Upper lobe of right lung (tissue), 1 donor: ENCODE data around the gene RAF1. TPM values are rescaled to one million over a fixed set of nuclear protein-coding genes. Genes with fewer than 3 reads are reported as not detected.

Experiments used
- ATAC-seq: fragments of 200-7000 bp; cut with Tn5 transposase; one replicate; pipeline ENCODE4 v1.9.1; 2020; ENCODE audit warnings: mild to moderate bottlenecking, moderate library complexity
- DNase-seq: peaks from one replicate; pipeline ENCODE4 v3.0.0-alpha.2; 2020
- H3K27ac ChIP-seq: fragments of 200-600 bp; one replicate; pipeline ENCODE4 v1.8.0; 2022
- H3K27me3 ChIP-seq: fragments of 200-600 bp; one replicate; pipeline ENCODE4 v1.8.0; 2022; ENCODE audit warnings: mild to moderate bottlenecking
- H3K36me3 ChIP-seq: fragments of 200-600 bp; one replicate; pipeline ENCODE4 v1.8.0; 2022
- H3K4me1 ChIP-seq: fragments of 200-600 bp; one replicate; pipeline ENCODE4 v1.8.0; 2022
- H3K4me3 ChIP-seq: fragments of 200-600 bp; one replicate; pipeline ENCODE4 v1.8.0; 2022; ENCODE audit warnings: mild to moderate bottlenecking
- H3K9me3 ChIP-seq: fragments of 200-600 bp; one replicate; pipeline ENCODE4 v1.8.0; 2022
- CTCF ChIP-seq: fragments of 200-600 bp; IDR thresholded peaks from one replicate; pipeline ENCODE4 v1.8.0; 2022; ENCODE audit warnings: antibody characterized with exemption
- intact Hi-C: fragments of 100-400 bp; cut with DNase I; formaldehyde crosslinking; loops from one replicate; pipeline ENCODE4 v1.11.0; 2022
- total RNA-seq: library from RNA; stranded (reverse); fragmentation: NEBNext Ultra II Directional; extraction: Animal tissue kit (Norgen Biotek cat#: 25700); gene quantifications from one replicate; pipeline ENCODE4 v1.2.1, GENCODE V29; 2021
- donor health status: DM: no; HTN: yes; CAD: no; lungs with severe emphysema.

RAF1 gene
- total RNA-seq, 1 donor from 2014 or later: 91.6 TPM

- Histone ChIP-seq H3K9me3 (no peaks in the 10 kb centered on the region), H3K27ac (no peak overlapping the region), H3K4me3 (no peak overlapping the region), H3K4me1 (peaks cover 30% of the 10 kb centered on the region), H3K27me3 (no peaks in the 10 kb centered on the region), H3K36me3 (peaks cover 30% of the 10 kb centered on the region)
- ATAC-seq (no peak), DNase-seq (no peak)
- intact Hi-C loops: no loop called here
- TF ChIP-seq CTCF: no peak
Measured at GRCh38 chr3:12620729-12621128, 43.2 kb downstream of the RAF1 start.

- Histone ChIP-seq H3K4me1 (peaks cover 25% of the 10 kb centered on the region), H3K27me3 (no peaks in the 10 kb centered on the region), H3K4me3 (no peak overlapping the region), H3K9me3 (no peaks in the 10 kb centered on the region), H3K36me3 (peaks cover 34% of the 10 kb centered on the region), H3K27ac (no peak overlapping the region)
- no peak for TF ChIP-seq CTCF
- no peak for ATAC-seq
- no peak for DNase-seq
- intact Hi-C loops: no loop called here
Measured at GRCh38 chr3:12620305-12620704, 43.6 kb downstream of the RAF1 start.

DNA sequence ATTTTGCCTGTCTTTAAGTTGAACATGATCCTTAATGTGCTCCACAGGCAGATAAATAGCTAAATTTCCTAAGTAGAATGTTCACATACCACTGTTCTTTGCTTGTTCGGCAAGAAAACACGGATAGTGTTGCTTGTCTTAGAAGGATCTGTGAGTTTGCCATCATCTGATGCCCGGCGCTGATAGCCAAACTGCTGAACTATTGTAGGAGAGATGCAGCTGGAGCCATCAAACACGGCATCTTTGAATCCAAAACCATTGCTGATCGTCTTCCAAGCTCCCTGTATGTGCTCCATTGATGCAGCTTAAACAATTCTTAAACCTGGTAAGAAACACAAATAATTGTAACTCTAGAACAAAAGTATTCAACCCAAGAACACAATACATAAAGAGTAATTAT lies 45.5 kb downstream of the RAF1 start:
- H3K27ac ChIP-seq: no peak overlapping the region
- intact Hi-C loops: no loop called here
- no peak for ATAC-seq

GRCh38 chr3:12615266-12615665 lies 48.7 kb downstream of the RAF1 start:
- H3K27me3 ChIP-seq: no peaks in the 10 kb centered on the region
- H3K4me1 ChIP-seq: no peaks in the 10 kb centered on the region
- H3K9me3 ChIP-seq: no peaks in the 10 kb centered on the region
- no peak overlapping the region for H3K4me3 ChIP-seq
- DNase-seq: no peak
- intact Hi-C loops: no loop called here
- peaks cover 65% of the 10 kb centered on the region for H3K36me3 ChIP-seq
- no peak for TF ChIP-seq CTCF
- no peak for ATAC-seq
- no peak overlapping the region for H3K27ac ChIP-seq

More for the DNA sequence above, 45.5 kb downstream of the RAF1 start:
- Histone ChIP-seq H3K4me1 (peaks cover 10% of the 10 kb centered on the region), H3K27me3 (no peaks in the 10 kb centered on the region), H3K4me3 (no peak overlapping the region), H3K9me3 (no peaks in the 10 kb centered on the region), H3K36me3 (peaks cover 48% of the 10 kb centered on the region)
- DNase-seq: no peak
- TF ChIP-seq CTCF: no peak

DNA sequence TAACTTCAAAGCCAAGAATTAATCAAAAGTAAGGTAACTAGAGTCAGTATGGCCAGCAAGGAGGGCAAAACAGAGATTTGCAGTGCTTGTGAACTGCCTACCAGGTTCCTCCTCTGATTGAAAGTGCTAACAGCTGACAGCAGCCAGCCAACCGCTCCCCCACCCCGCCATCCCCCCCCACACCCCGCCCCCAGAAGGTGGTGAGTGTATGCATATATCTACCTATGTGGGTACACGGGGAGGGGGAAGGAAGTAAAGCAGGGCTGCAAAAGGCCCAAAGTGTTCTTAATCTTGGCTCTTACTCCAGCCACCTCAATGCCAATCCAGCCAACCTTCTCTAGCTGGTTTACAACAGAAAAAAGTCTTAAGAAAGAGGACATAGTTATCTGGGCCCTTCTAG lies 50.7 kb downstream of the RAF1 start:
- no peak overlapping the region for H3K4me3 ChIP-seq
- DNase-seq (no peak), ATAC-seq (no peak)
- no peaks in the 10 kb centered on the region for H3K4me1 ChIP-seq
- H3K9me3 ChIP-seq: no peaks in the 10 kb centered on the region
- H3K36me3 ChIP-seq: peaks cover 74% of the 10 kb centered on the region
- TF ChIP-seq CTCF: no peak
- intact Hi-C loops: no loop called here
- no peak overlapping the region for H3K27ac ChIP-seq
- no peaks in the 10 kb centered on the region for H3K27me3 ChIP-seq
